ENCODE results near the gene CZIB. TPM values are rescaled to one million over a fixed set of nuclear protein-coding genes. Genes with fewer than 3 reads are reported as not detected.
A peak's percentile ranks its signal among the peaks of the same experiment; 100 is the strongest.

CZIB gene
- total and polyA plus RNA-seq, 2 of the 13 experiments (the other 11 are each of a cell fraction or from before 2014, with no cell fraction given) = 49.2 to 67.0 TPM

DNA sequence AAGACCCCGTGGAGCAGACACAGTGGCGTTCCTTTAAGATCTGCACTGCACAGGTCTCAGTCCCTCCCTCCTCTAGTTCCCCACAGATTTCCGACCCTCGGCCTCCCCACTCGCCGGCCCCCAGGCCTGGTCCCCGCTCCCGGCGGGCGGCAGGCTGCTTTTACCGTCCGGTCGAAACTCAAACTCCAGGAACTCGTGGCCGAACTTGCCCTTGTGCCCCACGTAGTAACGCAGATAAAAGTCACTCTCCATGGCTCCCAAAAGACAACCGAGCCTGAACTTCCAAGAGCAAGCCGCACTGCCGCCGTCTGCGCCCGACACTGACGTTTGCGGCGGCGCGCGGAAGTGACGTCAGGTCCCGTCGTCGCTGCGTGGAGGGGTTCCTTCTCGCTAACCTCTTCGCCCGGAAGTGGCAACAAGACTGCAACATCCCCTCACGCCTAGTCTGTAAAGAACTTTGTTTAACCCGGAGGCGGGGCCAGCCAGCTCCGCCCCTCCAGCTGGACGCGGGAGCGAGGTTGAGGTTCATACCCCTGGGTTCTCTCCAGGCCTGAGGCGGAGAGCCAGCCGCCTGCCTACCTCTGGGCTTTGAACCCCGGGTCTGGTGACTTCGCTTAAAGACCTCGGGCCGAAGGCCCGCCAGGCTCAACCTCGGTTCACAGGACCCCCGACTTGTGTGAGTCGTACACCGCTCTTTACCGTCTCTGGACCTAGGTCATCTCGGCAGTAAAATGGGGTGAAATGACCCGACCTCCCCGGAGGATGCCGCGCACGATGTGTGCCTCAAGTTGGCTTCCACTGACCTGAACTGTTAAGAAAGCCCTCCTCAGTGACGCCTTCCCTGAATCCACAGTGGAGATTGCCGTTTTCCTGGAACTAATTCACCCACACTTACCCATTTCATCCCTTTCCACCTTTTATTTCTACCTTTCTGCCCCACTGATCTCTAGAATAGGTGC lies 18.0 kb upstream of the CZIB start, which contains the start of gene MAGOH (continued):
- TF ChIP-seq, protein P1, sequence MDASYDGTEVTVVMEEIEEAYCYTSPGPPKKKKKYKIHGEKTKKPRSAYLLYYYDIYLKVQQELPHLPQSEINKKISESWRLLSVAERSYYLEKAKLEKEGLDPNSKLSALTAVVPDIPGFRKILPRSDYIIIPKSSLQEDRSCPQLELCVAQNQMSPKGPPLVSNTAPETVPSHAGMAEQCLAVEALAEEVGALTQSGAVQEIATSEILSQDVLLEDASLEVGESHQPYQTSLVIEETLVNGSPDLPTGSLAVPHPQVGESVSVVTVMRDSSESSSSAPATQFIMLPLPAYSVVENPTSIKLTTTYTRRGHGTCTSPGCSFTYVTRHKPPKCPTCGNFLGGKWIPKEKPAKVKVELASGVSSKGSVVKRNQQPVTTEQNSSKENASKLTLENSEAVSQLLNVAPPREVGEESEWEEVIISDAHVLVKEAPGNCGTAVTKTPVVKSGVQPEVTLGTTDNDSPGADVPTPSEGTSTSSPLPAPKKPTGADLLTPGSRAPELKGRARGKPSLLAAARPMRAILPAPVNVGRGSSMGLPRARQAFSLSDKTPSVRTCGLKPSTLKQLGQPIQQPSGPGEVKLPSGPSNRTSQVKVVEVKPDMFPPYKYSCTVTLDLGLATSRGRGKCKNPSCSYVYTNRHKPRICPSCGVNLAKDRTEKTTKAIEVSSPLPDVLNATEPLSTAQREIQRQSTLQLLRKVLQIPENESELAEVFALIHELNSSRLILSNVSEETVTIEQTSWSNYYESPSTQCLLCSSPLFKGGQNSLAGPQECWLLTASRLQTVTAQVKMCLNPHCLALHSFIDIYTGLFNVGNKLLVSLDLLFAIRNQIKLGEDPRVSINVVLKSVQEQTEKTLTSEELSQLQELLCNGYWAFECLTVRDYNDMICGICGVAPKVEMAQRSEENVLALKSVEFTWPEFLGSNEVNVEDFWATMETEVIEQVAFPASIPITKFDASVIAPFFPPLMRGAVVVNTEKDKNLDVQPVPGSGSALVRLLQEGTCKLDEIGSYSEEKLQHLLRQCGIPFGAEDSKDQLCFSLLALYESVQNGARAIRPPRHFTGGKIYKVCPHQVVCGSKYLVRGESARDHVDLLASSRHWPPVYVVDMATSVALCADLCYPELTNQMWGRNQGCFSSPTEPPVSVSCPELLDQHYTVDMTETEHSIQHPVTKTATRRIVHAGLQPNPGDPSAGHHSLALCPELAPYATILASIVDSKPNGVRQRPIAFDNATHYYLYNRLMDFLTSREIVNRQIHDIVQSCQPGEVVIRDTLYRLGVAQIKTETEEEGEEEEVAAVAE (CRISPR knock-in tag; IDR thresholded peaks at IDR 0.05; ENCODE audit: borderline replicate concordance) = peak; percentile 69; the same call in 1 of the 2 replicates
- TF ChIP-seq ZBTB1 (CRISPR knock-in tag; IDR thresholded peaks at IDR 0.05; ENCODE audit: borderline replicate concordance) (no peak), NR2C2 (CRISPR knock-in tag; IDR thresholded peaks at IDR 0.05; ENCODE audit: borderline replicate concordance) (peak; percentile 97), MEF2D (CRISPR knock-in tag; IDR thresholded peaks at IDR 0.05) (peak; percentile 41; the same call in 1 of the 2 replicates), SALL1 (CRISPR knock-in tag; IDR thresholded peaks at IDR 0.05) (peak; percentile 84), POGZ (CRISPR knock-in tag; IDR thresholded peaks at IDR 0.05) (peak; percentile 93)

DNA sequence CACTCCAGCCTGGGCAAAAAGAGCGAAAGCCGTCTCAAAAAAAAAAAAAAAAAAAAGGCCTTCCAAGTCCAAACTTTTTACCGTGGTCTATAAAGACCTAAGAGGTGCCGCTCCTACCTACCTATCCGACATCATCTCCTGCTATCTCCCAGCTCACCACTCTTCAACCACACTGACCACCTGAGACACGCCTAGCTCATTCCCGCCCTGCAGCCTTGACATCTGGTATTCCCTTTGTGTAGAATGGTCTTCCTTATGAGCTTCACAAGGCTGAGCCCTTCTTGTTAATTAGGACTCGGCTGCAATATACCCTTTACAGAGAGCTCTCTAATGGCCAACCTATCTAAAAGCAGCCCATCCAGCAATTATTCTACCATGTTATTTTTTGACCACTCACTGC lies 17.2 kb upstream of the CZIB start:
- Histone ChIP-seq H4K20me1 (ENCODE audit: insufficient read depth, low read length) (no peaks in the 10 kb centered on the region), H3K27me3 (ENCODE audit: control insufficient read depth in 1 of 2, insufficient read depth in 2 of 2, low read length in 2 of 2) (peaks cover 0 to 3% of the 10 kb centered on the region in 2 experiments; a peak in 1 of 5 replicates), H3K27ac (ENCODE audit: extremely low read length, insufficient read depth, low read length) (peak overlapping the region; percentile 68), H3K9ac (ENCODE audit: insufficient read depth, low read depth, low read length) (peak overlapping the region; percentile 95), H2AFZ (ENCODE audit: low read length) (no peak overlapping the region), H3K9me3 (ENCODE audit: low read length) (no peaks in the 10 kb centered on the region), H3K4me3 (replicated peaks in 1 of 3; ENCODE audit: insufficient read depth in 1 of 3, low read depth in 2 of 3, low read length in 3 of 3) (peak overlapping the region; percentile 87 to 98 (median 95)), H3K4me2 (ENCODE audit: low read depth, low read length) (peak overlapping the region; percentile 97), H3K4me1 (ENCODE audit: insufficient read depth, low read length) (peaks cover 31% of the 10 kb centered on the region), H3K36me3 (replicated peaks in 1 of 2; ENCODE audit: control insufficient read depth in 1 of 2, insufficient read depth in 2 of 2, low read length in 2 of 2) (peaks cover 9 to 31% of the 10 kb centered on the region in 2 experiments), H3K79me2 (ENCODE audit: insufficient read depth, low read length) (peaks cover 30% of the 10 kb centered on the region)
- POLR2A ChIA-PET = no interaction called here
- no TSS peak for BruUV-seq (replicated peaks)
- CTCF ChIA-PET (ENCODE audit: low intra/inter-chr PET ratio, low total read pairs) = no interaction called here
- ATAC-seq (no peak), DNase-seq (ENCODE audit: low spot score) (no peak), FAIRE-seq (no peak)
- intact Hi-C loops (cut with micrococcal nuclease; ENCODE audit: unreplicated experiment) = loop anchor here (1.0 kb wide), 1 partner anchor 17 kb away; the partner anchor contains the start of gene CZIB
- 29% methylated on average over 8 of the region's 8 CpGs for WGBS (ENCODE audit: low lambda C conversion rate)
- no peak for TF ChIP-seq TSC22D2 (CRISPR knock-in tag; IDR thresholded peaks at IDR 0.05; ENCODE audit: borderline replicate concordance)
- 0 out of 2 replicates have a peak, but pooled peaks have one; percentile 16 for TF ChIP-seq REL (CRISPR knock-in tag; conservative IDR thresholded peaks at IDR 0.05)
- TF ChIP-seq DNMT1 (CRISPR knock-in tag; IDR thresholded peaks at IDR 0.05) = no peak
- in situ Hi-C loops (cut with HindIII; ENCODE audit: extremely low pct_ligation_motif_present, low pct_unique_long_range_greater_than_20kb) = no loop called here

All from HepG2 (cell line).